Naive thymus-derived CD4-positive, alpha-beta T cell (primary cell): ENCODE measurements around the gene RAB18. TPM values are rescaled to one million over a fixed set of nuclear protein-coding genes. Genes with fewer than 3 reads are reported as not detected.
"Not testable (repeated sequence)": the region's sequence is repeated elsewhere in the genome, so short reads cannot be mapped to it uniquely, and the experiment has no call there.

Experiments
- ATAC-seq: fragments of 150-1000 bp; cut with Tn5 transposase; 2 replicates; pipeline ENCODE4 v1.10.0; 2021; ENCODE audit warnings: mild to moderate bottlenecking, moderate library complexity
- CTCF ChIA-PET: fragments of 350-600 bp; sonication (Branson Sonifier 250); formaldehyde crosslinking; loops from one replicate; lab custom pipeline; 2021; ENCODE audit warnings: antibody characterized with exemption; lab: Charles Lee
- POLR2A ChIA-PET: fragments of 350-600 bp; sonication (Branson Sonifier 250); formaldehyde crosslinking; loops from one replicate; lab custom pipeline; 2021; ENCODE audit warnings: antibody characterized with exemption, inconsistent platforms; lab: Charles Lee
- DNase-seq, 9 donors: peaks; one replicate each; pipeline versions ENCODE4 v3.0.0 to v3.0.0-alpha.2; 2020 to 2022; ENCODE audit warnings: mixed read lengths in 1 of 9
- H3K27ac ChIP-seq: one replicate; pipeline ENCODE4 v1.7.0; 2013; ENCODE audit warnings: mild to moderate bottlenecking, low read depth, low read length, moderate library complexity
- H3K27me3 ChIP-seq, 2 donors: one replicate each; pipeline ENCODE4 v1.7.0; 2013; ENCODE audit warnings: low read length in 2 of 2, mild to moderate bottlenecking in 2 of 2, moderate library complexity in 2 of 2; ENCODE audit not compliant: control insufficient read depth in 2 of 2, insufficient read depth in 2 of 2
- H3K36me3 ChIP-seq, 3 experiments: 1 replicate in 2 of 3; 2 replicates in 1 of 3; pipeline ENCODE4 v1.7.0; 2013; ENCODE audit warnings: low read length in 3 of 3, mild to moderate bottlenecking in 3 of 3, moderate library complexity in 1 of 3; ENCODE audit not compliant: insufficient read depth in 3 of 3, control insufficient read depth in 2 of 3
- H3K4me1 ChIP-seq, 2 donors: one replicate each; pipeline ENCODE4 v1.7.0; 2013; ENCODE audit warnings: low read length in 2 of 2, mild to moderate bottlenecking in 2 of 2, moderate library complexity in 1 of 2; ENCODE audit not compliant: control insufficient read depth in 2 of 2, insufficient read depth in 2 of 2
- H3K4me3 ChIP-seq: 2 replicates; pipeline ENCODE4 v1.7.0; 2013; ENCODE audit warnings: mild to moderate bottlenecking, low read length
- H3K9me3 ChIP-seq, 3 experiments: 1 replicate in 2 of 3; 2 replicates in 1 of 3; pipeline ENCODE4 v1.7.0; 2013; ENCODE audit warnings: low read length in 3 of 3; ENCODE audit not compliant: control insufficient read depth in 2 of 3
- H3K27ac Mint-ChIP-seq, 9 donors: one replicate each; pipeline ENCODE4 v1.8.0; 2020 to 2022; ENCODE audit warnings: mixed read lengths in 9 of 9, mild to moderate bottlenecking in 8 of 9, moderate library complexity in 5 of 9, inconsistent platforms in 2 of 9
- H3K27me3 Mint-ChIP-seq, 5 donors: one replicate each; pipeline ENCODE4 v1.8.0; 2021 to 2022; ENCODE audit warnings: mixed read lengths in 5 of 5, mild to moderate bottlenecking in 1 of 5
- H3K36me3 Mint-ChIP-seq, 5 donors: one replicate each; pipeline ENCODE4 v1.8.0; 2020 to 2022; ENCODE audit warnings: mixed read lengths in 5 of 5, mild to moderate bottlenecking in 3 of 5, inconsistent platforms in 1 of 5
- H3K4me1 Mint-ChIP-seq, 7 donors: one replicate each; pipeline ENCODE4 v1.8.0; 2020 to 2022; ENCODE audit warnings: mixed read lengths in 7 of 7, mild to moderate bottlenecking in 3 of 7, inconsistent platforms in 1 of 7
- H3K4me3 Mint-ChIP-seq, 10 donors: one replicate each; pipeline ENCODE4 v1.8.0; 2020 to 2022; ENCODE audit warnings: mild to moderate bottlenecking in 10 of 10, mixed read lengths in 10 of 10, moderate library complexity in 6 of 10, inconsistent platforms in 2 of 10
- H3K9me3 Mint-ChIP-seq, 11 donors: one replicate each; pipeline ENCODE4 v1.8.0; 2020 to 2022; ENCODE audit warnings: mixed read lengths in 11 of 11, mild to moderate bottlenecking in 4 of 11, inconsistent platforms in 1 of 11, moderate library complexity in 1 of 11
- intact Hi-C, 2 donors: fragments of 100-400 bp; cut with micrococcal nuclease; formaldehyde crosslinking; loops; one replicate each; pipeline ENCODE4 v1.15.1; 2023
- polyA plus RNA-seq, 2 donors: library from polyadenylated mRNA; unstranded; fragments of 300-500 nt; fragmentation: Illumina TruSeq; gene quantifications; one replicate each; pipeline ENCODE4 v1.2.3, GENCODE V29; 2021
- total RNA-seq, 6 experiments: library from RNA in 5 of 6; stranded (reverse) in 5 of 6; gene quantifications; 1 replicate in 5 of 6; 2 replicates in 1 of 6; pipeline ENCODE4 v1.2.3 and lab custom pipeline; 2021 to 2026

The RAB18 gene
- total and polyA plus RNA-seq, 7 experiments from 2014 or later, result 54.0 to 96.1 (median 73.6) TPM

DNA sequence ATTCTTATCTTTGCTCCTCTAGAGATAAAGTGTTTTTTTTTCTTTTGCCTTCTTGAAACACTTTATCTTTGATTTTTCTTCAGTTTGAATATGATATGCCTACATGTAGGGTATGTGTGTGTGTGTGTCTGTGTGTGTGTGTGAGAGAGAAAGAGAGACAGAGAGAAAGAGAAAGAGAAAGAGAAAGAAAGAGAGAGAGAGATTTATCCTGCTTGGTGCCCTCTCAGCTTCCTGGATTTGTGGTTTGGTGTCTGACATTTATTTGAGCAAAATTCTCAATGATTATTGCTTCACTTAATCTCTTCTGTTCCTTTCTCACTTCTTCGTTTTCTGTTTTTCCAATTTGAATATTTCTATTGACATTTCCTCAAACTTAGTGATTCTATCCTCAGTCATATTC is 60.3 kb downstream of the RAB18 start:
- H3K4me1 Mint-ChIP-seq, result peaks cover 15 to 36% (median 26%) of the 10 kb centered on the region in 7 donors
- H3K36me3 Mint-ChIP-seq, result peaks cover 8 to 20% (median 14%) of the 10 kb centered on the region in 5 donors
- CTCF ChIA-PET, result no interaction called here
- Histone ChIP-seq H3K9me3 (no peaks in the 10 kb centered on the region), H3K36me3 (no peaks in the 10 kb centered on the region), H3K4me3 (no peak overlapping the region), H3K4me1 (peaks cover 3 to 27% of the 10 kb centered on the region in 2 donors), H3K27me3 (no peaks in the 10 kb centered on the region), H3K27ac (no peak overlapping the region)
- H3K27ac Mint-ChIP-seq, result peak overlapping the region in 6 of 9 donors; percentile 0 to 79 (median 31)
- intact Hi-C loops, result no loop called here
- DNase-seq (peak in 1 of 9 donors; percentile 9), ATAC-seq (no peak)
- peak overlapping the region in 8 of 10 donors; percentile 5 to 65 (median 40) for H3K4me3 Mint-ChIP-seq
- H3K9me3 Mint-ChIP-seq, result peaks cover 0 to 6% (median 2%) of the 10 kb centered on the region in 11 donors
- POLR2A ChIA-PET, result no interaction called here
- peaks cover 0 to 13% (median 0%) of the 10 kb centered on the region in 5 donors for H3K27me3 Mint-ChIP-seq

DNA sequence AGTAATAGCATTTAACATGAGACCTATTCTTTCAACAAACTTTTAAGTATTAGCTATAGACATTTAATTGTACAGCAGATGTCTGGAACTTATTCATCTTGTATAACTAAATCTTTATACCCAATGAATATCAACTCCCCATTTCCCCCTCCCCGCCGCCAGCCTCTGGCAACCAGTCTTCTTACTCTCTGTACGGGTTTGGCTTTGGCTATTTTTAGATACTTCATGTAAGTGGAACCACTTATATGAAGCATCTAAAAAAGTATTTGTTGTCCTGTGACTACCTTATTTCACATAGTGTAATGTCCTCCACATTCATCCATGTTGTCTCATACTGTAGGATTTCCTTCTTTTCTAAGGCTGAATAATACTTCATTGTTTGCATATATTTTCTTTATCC is 60.8 kb downstream of the RAB18 start:
- Histone ChIP-seq H3K36me3 (no peaks in the 10 kb centered on the region), H3K4me1 (peaks cover 3 to 31% of the 10 kb centered on the region in 2 donors), H3K9me3 (no peaks in the 10 kb centered on the region), H3K27me3 (no peaks in the 10 kb centered on the region), H3K27ac (no peak overlapping the region), H3K4me3 (no peak overlapping the region)
- DNase-seq (no peak), ATAC-seq (no peak)
- intact Hi-C loops, result no loop called here
- Mint-ChIP-seq H3K36me3 (peaks cover 9 to 23% (median 15%) of the 10 kb centered on the region in 5 donors), H3K4me3 (peak overlapping the region in 5 of 10 donors; percentile 5 to 57 (median 38)), H3K27me3 (peaks cover 0 to 13% (median 0%) of the 10 kb centered on the region in 5 donors), H3K9me3 (peaks cover 0 to 10% (median 2%) of the 10 kb centered on the region in 11 donors), H3K27ac (peak overlapping the region in 3 of 9 donors; percentile 12 to 79 (median 29)), H3K4me1 (peaks cover 15 to 40% (median 26%) of the 10 kb centered on the region in 7 donors)
- ChIA-PET CTCF (no interaction called here), POLR2A (no interaction called here)

DNA sequence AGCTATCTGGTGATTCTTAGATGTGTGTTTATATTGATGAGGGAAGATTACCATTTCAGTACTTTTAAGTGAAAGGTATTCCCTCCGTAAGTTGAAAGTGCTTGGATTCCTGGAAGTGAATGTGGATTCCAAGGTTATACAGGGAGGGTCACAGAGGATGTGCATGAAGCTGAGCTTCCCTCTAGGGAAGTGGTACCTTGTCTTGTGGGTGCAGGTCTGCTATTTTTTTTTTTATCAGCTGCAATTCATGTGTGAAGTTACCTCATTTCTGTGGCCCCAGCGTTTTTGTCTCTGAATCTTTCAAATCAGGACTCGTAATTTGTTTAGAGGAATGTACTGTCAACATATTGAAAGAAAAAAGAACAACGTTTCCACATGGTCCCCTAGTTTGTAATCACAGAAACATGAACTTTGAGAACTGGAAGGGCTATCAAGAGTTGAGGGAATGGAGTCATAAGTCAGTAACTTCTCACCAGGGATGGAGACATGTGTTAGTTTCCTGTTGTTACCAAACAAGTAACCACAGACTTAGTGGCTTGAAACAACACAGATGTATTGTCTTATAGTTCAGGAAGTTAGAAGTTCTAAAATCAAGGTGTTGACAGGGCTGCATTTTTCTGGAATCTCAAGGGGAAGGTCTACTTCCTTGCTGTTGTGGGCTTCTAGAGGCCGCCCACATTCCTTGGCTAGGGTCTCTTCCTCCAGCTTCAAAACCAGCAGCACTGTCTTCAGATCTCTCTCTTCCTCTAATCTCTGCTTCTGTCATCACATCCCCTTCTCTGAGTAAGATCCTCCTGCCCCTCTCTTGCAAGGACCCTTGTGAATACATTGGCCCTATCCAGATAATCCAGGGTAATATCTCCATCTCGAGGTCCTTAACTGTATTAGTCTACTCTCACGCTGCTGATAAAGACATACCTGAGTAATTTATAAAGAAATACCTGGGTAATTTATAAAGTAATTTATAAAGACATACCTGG is 64.4 kb downstream of the RAB18 start:
- no peaks in the 10 kb centered on the region for H3K27me3 ChIP-seq
- H3K27ac ChIP-seq, result no peak overlapping the region
- H3K36me3 ChIP-seq, result no peaks in the 10 kb centered on the region
- ChIA-PET POLR2A (no interaction called here), CTCF (no interaction called here)
- DNase-seq (no peak), ATAC-seq (peak; percentile 63)
- intact Hi-C loops, result no loop called here
- Mint-ChIP-seq H3K27me3 (no peaks in the 10 kb centered on the region), H3K4me1 (peaks cover 15 to 40% (median 26%) of the 10 kb centered on the region in 7 donors), H3K9me3 (peaks cover 0 to 10% (median 2%) of the 10 kb centered on the region in 11 donors), H3K27ac (peak overlapping the region in 2 of 9 donors; percentile 25 to 71), H3K4me3 (peak overlapping the region in 1 of 10 donors; percentile 42), H3K36me3 (peaks cover 12 to 25% (median 23%) of the 10 kb centered on the region in 5 donors)
- H3K4me1 ChIP-seq, result peaks cover 3 to 31% of the 10 kb centered on the region in 2 donors
- no peaks in the 10 kb centered on the region for H3K9me3 ChIP-seq
- no peak overlapping the region for H3K4me3 ChIP-seq

DNA sequence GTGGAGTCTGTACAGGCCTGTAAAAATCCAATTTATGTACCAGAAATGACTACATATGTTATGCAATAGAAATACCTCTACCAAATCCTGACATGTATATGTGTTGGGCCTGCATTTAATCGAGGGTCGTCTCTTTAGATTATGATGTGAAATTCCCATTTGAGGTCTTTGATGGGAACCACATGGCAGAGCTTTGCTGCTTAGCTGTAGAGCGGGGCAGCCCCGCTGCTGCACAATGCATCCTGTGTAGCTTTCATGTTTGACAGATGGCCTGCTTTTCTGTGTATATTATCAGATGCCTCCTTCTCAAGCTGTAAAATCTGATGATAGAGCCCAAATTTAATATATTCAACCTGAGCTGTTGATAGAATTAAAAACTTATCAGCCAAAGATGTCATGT is 65.8 kb downstream of the RAB18 start:
- ATAC-seq, result no peak
- ChIA-PET CTCF (no interaction called here), POLR2A (no interaction called here)
- Histone ChIP-seq H3K27me3 (no peaks in the 10 kb centered on the region), H3K4me1 (peaks cover 0 to 19% of the 10 kb centered on the region in 2 donors), H3K27ac (no peak overlapping the region), H3K9me3 (no peaks in the 10 kb centered on the region), H3K36me3 (no peaks in the 10 kb centered on the region), H3K4me3 (no peak overlapping the region)
- DNase-seq, result no peak
- Mint-ChIP-seq H3K27me3 (peaks cover 0 to 2% (median 0%) of the 10 kb centered on the region in 5 donors), H3K9me3 (peaks cover 0 to 10% (median 2%) of the 10 kb centered on the region in 11 donors), H3K4me1 (peaks cover 4 to 28% (median 15%) of the 10 kb centered on the region in 7 donors), H3K36me3 (peaks cover 12 to 23% (median 21%) of the 10 kb centered on the region in 5 donors), H3K4me3 (no peak overlapping the region), H3K27ac (peak overlapping the region in 1 of 9 donors; percentile 3)
- intact Hi-C loops, result no loop called here

DNA sequence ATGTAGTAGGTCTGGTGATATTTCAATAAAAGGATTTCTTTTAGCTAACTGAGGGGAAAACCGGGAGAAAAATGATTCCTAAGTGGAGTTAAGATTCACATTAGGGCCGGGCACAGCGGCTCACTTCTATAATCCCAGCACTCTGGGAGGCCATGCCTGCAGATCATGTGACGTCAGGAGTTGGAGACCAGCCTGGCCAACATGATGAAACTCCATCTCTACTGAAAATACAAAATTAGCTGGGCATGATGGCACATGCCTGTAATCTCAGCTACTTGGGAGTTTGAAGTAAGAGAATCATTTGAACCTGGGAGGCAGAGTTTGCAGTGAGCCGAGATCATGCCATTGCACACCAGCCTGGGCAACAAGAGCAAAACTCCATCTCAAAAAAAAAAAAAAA is 72.9 kb downstream of the RAB18 start:
- POLR2A ChIA-PET, H3K9me3 ChIP-seq, H3K4me1 Mint-ChIP-seq, H3K27ac ChIP-seq, H3K27me3 ChIP-seq, H3K9me3 Mint-ChIP-seq, H3K4me3 Mint-ChIP-seq, H3K4me3 ChIP-seq, CTCF ChIA-PET, intact Hi-C loops, H3K36me3 ChIP-seq, H3K36me3 Mint-ChIP-seq, ATAC-seq, DNase-seq, H3K4me1 ChIP-seq, H3K27ac Mint-ChIP-seq: not testable (repeated sequence)
- H3K27me3 Mint-ChIP-seq, result peaks cover 0 to 12% (median 8%) of the 10 kb centered on the region in 5 donors

DNA sequence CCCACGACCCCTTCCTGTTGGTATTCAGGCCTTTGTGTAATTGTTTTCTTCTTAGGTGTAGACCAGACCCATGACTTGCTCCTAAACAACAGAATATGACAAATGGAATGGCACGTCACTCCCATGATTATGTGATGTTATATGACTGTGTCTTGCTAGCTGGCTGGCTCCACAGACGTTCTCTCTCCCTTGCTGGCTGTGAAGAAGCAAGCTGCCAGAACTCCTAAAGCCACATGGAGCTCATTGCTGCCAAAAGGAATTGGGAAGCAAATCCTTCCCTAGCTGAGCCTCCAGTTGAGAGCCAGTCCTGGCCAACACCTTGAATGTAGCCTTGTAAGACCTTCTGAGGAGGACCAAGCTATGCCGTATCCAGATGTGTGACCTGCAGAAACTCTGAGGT is 74.2 kb downstream of the RAB18 start:
- Histone ChIP-seq H3K27me3 (no peaks in the 10 kb centered on the region), H3K4me1 (no peaks in the 10 kb centered on the region), H3K27ac (no peak overlapping the region), H3K4me3 (no peak overlapping the region), H3K36me3 (no peaks in the 10 kb centered on the region), H3K9me3 (no peaks in the 10 kb centered on the region)
- H3K9me3 Mint-ChIP-seq, result peaks cover 0 to 2% (median 0%) of the 10 kb centered on the region in 11 donors
- intact Hi-C loops, result no loop called here
- CTCF ChIA-PET, result no interaction called here
- H3K36me3 Mint-ChIP-seq, result peaks cover 0 to 5% (median under 1%) of the 10 kb centered on the region in 5 donors
- H3K4me1 Mint-ChIP-seq, result no peaks in the 10 kb centered on the region
- H3K27ac Mint-ChIP-seq, result no peak overlapping the region
- no peak for DNase-seq
- POLR2A ChIA-PET, result no interaction called here
- no peak for ATAC-seq
- no peak overlapping the region for H3K4me3 Mint-ChIP-seq
- H3K27me3 Mint-ChIP-seq, result peaks cover 0 to 13% (median 8%) of the 10 kb centered on the region in 5 donors
